Neural crest cell (in vitro differentiated cells): ENCODE results near the gene CYP1B1. TPM values are rescaled to one million over a fixed set of nuclear protein-coding genes. Genes with fewer than 3 reads are reported as not detected.
A peak's percentile ranks its signal among the peaks of the same experiment; 100 is the strongest.
"Not testable (repeated sequence)": the region's sequence is repeated elsewhere in the genome, so short reads cannot be mapped to it uniquely, and the experiment has no call there.

Source experiments
- DNase-seq: peaks from one replicate; pipeline ENCODE4 v3.0.0; 2021; ENCODE audit warnings: low read depth, mixed read lengths, low spot score
- H3K27ac Mint-ChIP-seq: one replicate; pipeline ENCODE4 v1.8.0; 2021; ENCODE audit warnings: mild to moderate bottlenecking, mixed read lengths; ENCODE audit not compliant: unreplicated experiment
- H3K27me3 Mint-ChIP-seq: 2 replicates; pipeline ENCODE4 v1.8.0; 2021; ENCODE audit warnings: low read depth, mild to moderate bottlenecking, mixed read lengths
- H3K36me3 Mint-ChIP-seq: 2 replicates; pipeline ENCODE4 v1.8.0; 2021; ENCODE audit warnings: low read depth, mild to moderate bottlenecking, mixed read lengths
- H3K4me1 Mint-ChIP-seq: 2 replicates; pipeline ENCODE4 v1.8.0; 2021; ENCODE audit warnings: mixed read lengths
- H3K4me3 Mint-ChIP-seq: one replicate; pipeline ENCODE4 v1.8.0; 2021; ENCODE audit warnings: mild to moderate bottlenecking, mixed read lengths
- H3K9me3 Mint-ChIP-seq: 2 replicates; pipeline ENCODE4 v1.8.0; 2021; ENCODE audit warnings: mixed read lengths
- total RNA-seq: library from RNA; stranded (reverse); gene quantifications from 2 replicates; pipeline ENCODE4 v1.2.1, GENCODE V29; 2021
- TF ChIP-seq, protein P1 (sequence below): fragments of 200-600 bp; sonication (generic); conservative IDR thresholded peaks from 2 replicates; pipeline ENCODE4 v1.5.0; 2021; ENCODE audit warnings: antibody characterized with exemption, mild to moderate bottlenecking

Gene CYP1B1
- total RNA-seq, 1 donor from 2014 or later = 16.4 TPM

DNA sequence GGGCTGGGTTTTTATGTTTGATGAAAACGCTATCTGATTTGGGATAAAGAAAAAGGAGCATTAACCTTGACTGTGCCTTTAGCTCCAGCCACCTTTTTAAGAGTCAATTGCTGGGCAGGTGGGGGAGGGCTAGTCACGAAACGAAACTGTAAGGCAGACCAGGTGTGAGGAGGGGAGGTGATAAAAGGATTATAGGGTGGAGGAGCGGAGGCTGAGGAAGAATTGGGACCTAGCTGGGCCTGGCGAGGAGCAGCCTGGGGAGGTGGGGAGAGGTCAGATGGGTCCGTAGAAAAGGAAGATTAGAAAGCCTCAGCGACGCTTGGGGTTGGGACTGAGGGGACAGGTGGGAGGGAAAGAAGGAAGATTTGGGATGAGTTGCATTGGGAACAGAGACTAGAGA is 8.6 kb upstream of the CYP1B1 start:
- H3K27ac Mint-ChIP-seq, H3K36me3 Mint-ChIP-seq, H3K9me3 Mint-ChIP-seq, H3K4me1 Mint-ChIP-seq, H3K4me3 Mint-ChIP-seq, DNase-seq: not testable (repeated sequence)
- peaks cover 81% of the 10 kb centered on the region for H3K27me3 Mint-ChIP-seq

DNA sequence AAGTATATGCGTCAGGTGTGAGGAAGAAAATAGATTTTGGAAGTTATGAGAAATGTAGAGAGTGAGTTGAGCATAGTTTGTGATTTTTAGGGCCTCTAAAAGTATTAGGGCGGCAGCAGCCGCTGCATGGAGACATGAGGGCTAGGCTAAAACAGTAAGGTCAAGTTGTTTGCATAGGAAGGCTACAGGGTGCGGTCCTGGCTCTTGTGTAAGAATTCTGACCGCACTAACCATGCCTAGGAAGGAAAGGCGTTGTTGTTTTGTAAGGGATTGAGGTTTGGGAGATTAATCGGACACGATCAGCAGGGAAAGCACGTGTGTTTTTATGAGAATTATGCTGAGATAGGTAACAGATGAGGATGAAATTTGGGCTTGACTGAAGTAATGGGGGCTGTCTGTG is 6.8 kb upstream of the CYP1B1 start:
- H3K27me3 Mint-ChIP-seq = peaks cover 86% of the 10 kb centered on the region
- H3K4me3 Mint-ChIP-seq, DNase-seq, H3K9me3 Mint-ChIP-seq, H3K4me1 Mint-ChIP-seq, H3K36me3 Mint-ChIP-seq, H3K27ac Mint-ChIP-seq: not testable (repeated sequence)

DNA sequence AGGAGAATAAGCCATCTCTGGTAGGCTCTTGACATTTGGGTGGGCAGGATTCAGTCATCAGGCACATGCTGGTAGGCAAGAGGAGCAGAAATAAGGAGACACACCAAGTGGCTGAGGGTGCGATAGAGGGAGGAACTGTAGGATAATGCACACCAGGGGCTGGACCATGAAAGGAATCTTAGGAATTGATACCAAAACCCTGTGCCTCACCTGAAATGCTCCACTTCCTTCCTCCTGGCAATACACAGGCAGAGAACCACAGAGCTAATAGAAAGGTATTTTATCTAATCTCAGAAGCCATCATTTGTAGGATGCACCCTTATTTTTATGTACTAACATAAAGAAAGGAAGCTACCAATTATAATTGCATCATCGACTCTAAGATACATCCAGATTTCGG is 4.4 kb upstream of the CYP1B1 start:
- Mint-ChIP-seq H3K4me3 (no peak overlapping the region), H3K9me3 (no peaks in the 10 kb centered on the region), H3K4me1 (peaks cover 9% of the 10 kb centered on the region), H3K36me3 (no peaks in the 10 kb centered on the region), H3K27me3 (peaks cover 85% of the 10 kb centered on the region), H3K27ac (no peak overlapping the region)
- no peak for DNase-seq
- TF ChIP-seq, protein P1, sequence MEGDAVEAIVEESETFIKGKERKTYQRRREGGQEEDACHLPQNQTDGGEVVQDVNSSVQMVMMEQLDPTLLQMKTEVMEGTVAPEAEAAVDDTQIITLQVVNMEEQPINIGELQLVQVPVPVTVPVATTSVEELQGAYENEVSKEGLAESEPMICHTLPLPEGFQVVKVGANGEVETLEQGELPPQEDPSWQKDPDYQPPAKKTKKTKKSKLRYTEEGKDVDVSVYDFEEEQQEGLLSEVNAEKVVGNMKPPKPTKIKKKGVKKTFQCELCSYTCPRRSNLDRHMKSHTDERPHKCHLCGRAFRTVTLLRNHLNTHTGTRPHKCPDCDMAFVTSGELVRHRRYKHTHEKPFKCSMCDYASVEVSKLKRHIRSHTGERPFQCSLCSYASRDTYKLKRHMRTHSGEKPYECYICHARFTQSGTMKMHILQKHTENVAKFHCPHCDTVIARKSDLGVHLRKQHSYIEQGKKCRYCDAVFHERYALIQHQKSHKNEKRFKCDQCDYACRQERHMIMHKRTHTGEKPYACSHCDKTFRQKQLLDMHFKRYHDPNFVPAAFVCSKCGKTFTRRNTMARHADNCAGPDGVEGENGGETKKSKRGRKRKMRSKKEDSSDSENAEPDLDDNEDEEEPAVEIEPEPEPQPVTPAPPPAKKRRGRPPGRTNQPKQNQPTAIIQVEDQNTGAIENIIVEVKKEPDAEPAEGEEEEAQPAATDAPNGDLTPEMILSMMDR = no peak

DNA sequence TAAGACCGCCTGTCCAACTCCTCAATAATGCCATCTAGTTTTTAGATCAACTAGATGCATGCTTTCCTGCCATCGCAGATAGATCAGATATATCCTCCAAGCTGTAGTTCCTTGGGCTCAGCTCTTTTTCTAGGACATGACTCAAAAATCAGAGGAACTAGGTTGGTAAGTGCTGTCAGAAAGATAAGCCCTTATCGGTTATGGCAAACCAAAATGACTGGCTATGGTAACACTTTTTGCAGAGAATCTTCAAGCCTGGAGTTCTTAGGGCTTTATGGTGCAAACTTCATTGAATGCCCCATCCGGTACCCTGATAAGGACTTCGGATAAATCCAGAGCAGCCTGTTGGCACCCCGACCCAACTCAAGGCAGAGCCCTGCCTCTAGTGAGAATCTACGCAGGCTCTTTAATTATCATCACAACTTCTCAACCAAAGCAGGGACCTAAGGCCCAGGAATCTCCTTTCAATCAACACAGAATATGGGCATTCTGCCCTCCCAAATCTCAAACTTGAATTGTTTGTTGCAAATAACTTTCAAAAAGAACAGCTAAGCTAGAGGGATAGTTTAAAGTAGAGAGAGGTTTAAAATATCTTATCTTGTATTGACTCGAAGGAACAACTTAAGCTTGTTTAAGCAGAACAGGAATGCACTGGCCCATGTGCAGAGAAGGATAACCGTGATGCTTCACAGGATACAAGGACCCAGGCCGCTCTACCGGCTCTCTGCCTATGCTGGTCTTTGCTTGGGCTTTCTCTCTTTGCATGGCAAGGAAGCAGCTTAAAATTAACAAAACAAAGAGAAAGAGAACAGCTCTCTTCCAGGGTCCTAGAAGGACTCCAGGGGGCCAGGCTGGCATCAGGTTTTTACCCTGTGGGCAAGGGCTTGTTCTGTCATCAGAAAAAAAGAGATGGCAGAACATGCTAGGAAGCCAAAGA is 3.4 kb upstream of the CYP1B1 start:
- Mint-ChIP-seq H3K27me3 (peaks cover 85% of the 10 kb centered on the region), H3K4me3 (no peak overlapping the region), H3K36me3 (no peaks in the 10 kb centered on the region)

DNA sequence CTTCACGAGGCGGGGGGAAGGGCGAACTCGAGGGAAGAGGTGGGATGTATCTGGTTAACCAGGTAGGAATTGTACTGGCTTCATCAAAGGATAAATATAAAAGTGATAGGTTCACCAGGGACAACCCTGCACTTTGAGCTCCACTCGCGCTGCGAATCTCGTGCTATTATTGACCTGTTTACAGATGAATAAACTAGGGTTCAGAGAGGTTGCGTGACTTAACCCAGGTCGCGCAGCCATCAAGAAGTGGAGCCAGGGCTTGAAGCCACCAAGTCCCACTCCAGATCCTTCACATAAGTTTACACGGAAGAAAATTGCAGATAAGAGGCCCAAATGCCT is 1.4 kb upstream of the CYP1B1 start:
- no peaks in the 10 kb centered on the region for H3K9me3 Mint-ChIP-seq
- peak overlapping the region; percentile 80 for H3K4me3 Mint-ChIP-seq
- H3K36me3 Mint-ChIP-seq = no peaks in the 10 kb centered on the region
- no peak overlapping the region for H3K27ac Mint-ChIP-seq
- peaks cover 17% of the 10 kb centered on the region for H3K4me1 Mint-ChIP-seq
- TF ChIP-seq, protein P1 = no peak
- H3K27me3 Mint-ChIP-seq = peaks cover 90% of the 10 kb centered on the region
- no peak for DNase-seq

More for the DNA sequence above, 3.4 kb upstream of the CYP1B1 start:
- H3K27ac Mint-ChIP-seq = no peak overlapping the region
- no peak for DNase-seq
- TF ChIP-seq, protein P1 = no peak
- H3K4me1 Mint-ChIP-seq = peaks cover 9% of the 10 kb centered on the region
- H3K9me3 Mint-ChIP-seq = no peaks in the 10 kb centered on the region

DNA sequence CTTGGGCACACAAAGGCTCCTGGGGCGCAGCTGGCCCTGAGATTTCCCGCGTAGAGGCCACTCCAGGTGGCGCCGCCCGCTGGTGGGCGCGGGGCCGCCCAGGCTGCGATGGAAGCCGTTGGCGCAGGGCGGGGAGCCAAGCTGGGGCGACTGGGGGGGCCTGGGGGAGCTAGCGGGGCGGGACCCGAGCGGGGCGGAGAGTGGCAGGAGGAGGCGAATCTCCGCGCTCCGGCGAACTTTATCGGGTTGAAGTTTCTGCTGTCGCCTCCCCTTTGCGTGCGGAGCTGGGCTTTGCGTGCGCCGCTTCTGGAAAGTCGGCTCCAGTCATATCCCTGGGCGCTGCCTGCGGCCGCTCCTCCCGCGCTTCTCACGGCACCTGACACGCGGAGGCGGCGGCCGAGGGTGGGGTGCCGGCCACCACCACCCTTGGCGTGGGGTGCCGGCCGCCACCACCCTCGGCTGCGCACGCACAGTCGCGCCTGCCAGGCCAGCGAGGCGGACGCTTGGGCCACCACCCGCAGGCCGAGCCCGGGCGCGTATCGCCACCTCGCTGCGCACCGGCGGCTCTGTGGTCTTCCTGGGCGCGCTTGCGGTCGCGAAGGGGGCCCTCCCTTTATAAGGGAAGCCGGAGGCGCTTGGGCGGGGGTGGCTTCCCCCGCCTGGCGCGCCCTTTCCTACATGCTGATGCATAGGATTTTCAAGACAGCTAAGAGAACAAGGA is 919 bp upstream of the CYP1B1 start:
- no peaks in the 10 kb centered on the region for H3K9me3 Mint-ChIP-seq
- DNase-seq = peak; percentile 46
- no peaks in the 10 kb centered on the region for H3K36me3 Mint-ChIP-seq
- H3K27ac Mint-ChIP-seq = peak overlapping the region; percentile 25
- TF ChIP-seq, protein P1 = peak; percentile 48
- peaks cover 17% of the 10 kb centered on the region for H3K4me1 Mint-ChIP-seq
- H3K4me3 Mint-ChIP-seq = peak overlapping the region; percentile 84
- H3K27me3 Mint-ChIP-seq = peaks cover 91% of the 10 kb centered on the region
